Stimulated activated CD8-positive, alpha-beta memory T cell treated with anti-CD3 and anti-CD28 coated beads, Interleukin-4, amount 100 ng/mL, for 48 hours (primary cell): ENCODE measurements around the gene PTMS.

Source experiments
- DNase-seq: peaks from one replicate; pipeline ENCODE4 v3.0.0-alpha.2; 2020

The PTMS gene

GRCh38 chr12:6752921-6753771 is 13.0 kb upstream of the PTMS start, which contains the start of gene MLF2:
Gene MLF2, minus strand, starts transcription at chr12:6753141. Its CDS starts 807 bp downstream, at chr12:6752334.
- DNase-seq = peak; percentile 99

DNA sequence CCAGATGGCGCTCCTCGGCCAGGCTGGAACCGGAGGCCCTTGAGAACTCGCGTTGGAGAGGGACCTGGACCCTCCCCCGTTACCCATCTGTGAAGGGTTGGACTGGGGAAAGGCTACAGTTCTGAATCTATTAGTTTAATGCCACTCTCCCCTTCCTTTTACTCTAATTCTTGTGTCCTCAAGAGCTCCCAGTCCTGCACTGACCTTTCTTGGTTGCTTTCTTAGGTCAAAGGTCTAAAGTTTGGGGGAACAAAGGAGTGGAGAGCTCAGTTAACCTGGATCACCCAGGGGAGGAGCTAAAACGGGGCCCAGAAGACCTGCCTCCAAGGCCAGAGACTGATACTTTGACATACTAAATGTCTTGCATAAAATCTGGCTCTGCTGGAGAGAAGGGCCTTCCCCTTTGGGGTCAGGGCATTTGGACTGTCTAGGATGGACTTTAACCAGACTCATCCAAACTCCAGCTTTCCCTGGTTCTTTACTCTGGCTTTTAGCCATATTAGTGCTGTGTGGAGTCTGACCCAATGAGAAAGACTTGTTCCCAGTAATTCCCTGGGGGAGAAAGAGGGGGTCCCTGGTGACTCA is 12.3 kb upstream of the PTMS start:
- DNase-seq = no peak

GRCh38 chr12:6754411-6754810 is 11.8 kb upstream of the PTMS start:
- no peak for DNase-seq

DNA sequence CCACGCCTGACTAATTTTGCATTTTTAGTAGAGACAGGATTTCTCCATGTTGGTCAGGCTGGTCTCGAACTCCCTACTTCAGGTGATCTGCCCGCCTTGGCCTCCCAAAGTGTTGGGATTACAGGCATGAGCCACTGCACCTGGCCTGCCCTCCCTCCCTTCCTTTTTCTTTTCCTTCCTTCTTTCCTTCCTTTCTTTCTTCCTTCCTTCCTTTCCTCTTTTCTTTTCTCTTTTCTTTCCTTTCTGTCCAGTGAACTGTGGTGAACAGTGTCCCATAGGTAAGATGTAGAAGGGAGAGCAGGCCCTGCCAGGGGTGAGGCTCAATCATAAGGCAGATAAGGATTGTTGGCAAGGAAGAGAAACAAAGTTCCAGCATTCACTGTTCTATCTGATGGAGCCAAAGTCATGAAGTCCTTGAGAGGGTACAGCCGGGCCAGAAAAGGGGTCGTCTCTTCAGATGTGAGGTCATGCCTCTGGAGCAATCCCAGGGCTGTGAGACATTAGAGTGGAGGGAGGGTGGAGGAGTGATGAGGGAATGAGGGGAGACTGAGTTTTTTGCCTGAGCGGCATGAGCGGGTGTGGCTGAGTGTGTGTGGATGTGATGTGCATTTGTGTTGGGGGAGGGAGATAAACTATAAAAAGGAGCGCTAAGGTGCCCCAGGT is 9.0 kb upstream of the PTMS start:
- no peak for DNase-seq

DNA sequence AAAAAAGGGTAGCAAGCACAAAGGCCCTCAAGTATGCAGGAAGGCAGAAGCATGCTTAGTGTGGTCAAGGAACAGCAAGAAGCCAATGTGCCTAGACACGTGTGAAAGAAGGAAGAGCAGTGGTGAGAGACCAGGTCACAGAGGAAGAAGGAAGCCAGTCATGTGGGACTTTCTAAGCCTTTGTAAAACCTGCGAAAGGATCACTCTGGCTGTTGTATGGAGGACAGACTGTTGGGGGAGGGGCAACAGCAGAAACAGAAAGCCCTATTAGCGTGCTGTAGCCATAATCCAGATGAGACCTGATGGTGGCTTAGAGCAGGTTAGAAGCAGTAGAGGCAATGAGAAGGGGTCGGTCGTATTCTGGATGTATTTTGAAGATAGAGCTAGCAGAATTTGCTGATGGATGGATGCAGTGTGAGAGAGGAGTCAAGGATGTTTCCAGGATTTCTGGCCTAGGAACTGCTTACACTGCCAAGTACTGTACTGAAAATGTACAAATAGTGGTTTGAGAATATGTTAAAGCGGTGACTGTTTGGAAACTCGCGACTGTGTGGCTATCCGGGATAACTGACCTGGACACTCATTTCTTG is 7.6 kb upstream of the PTMS start:
- no peak for DNase-seq

GRCh38 chr12:6759741-6760140 is 6.4 kb upstream of the PTMS start:
- DNase-seq = no peak

- DNase-seq = no peak
Measured at GRCh38 chr12:6763380-6763779, 2.8 kb upstream of the PTMS start.

GRCh38 chr12:6764011-6764828 is 1.9 kb upstream of the PTMS start:
- DNase-seq = peak; percentile 69

DNA sequence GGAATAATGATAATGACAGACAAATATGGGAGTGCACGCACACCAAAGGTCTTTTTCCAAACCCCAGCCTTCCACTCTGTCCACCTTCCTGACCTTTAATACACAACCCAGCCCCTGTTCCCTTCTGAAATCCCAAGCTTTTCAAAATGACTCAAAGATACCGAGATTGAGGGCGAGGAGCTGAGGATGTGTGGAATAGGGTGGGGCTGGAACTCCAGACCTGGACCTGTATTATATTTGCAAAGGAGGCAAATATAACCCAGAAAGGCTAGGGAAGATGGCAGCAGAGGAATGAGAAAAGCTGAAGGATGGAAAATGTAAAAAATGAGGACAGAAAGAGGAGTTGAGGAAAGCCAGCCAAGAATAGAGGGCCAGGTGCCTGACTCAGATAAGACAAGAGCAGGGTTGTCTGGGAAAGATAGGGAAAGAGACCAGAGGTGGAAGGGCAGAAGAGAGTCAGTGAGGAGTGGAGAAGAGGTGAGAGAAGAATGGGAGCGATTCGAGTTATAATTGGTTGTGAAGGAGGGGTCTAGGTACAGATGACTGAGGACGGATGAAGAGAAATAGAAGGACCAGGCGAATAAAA is 1.0 kb upstream of the PTMS start:
- DNase-seq = no peak

GRCh38 chr12:6766651-6767349 is 637 bp downstream of the PTMS start:
- peak; percentile 75 for DNase-seq

- no peak for DNase-seq
Measured at GRCh38 chr12:6767353-6768319, 1.5 kb downstream of the PTMS start.

DNA sequence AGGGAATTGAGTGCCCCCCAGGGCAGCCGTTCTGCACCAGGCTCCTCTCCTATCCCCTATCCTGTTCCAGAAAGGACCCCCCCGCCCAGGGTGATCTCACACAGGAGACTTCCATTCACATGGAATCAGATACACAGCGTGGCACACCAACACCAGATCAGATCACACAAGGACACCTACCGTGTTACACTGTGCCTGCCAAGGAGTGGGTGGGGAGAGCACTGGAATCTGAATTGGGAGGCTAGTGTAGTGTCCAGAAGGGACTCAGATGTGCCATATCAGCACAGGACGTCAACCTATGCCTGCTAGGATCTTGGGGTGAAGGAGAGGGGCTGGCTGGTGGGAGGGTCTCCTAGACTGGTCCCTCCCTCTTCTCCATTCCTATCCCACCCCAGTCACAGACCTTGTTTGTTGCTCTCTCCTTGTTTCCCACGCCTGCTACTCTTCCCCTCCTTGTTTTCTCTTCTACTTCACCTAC is 2.3 kb downstream of the PTMS start:
- DNase-seq = no peak

GRCh38 chr12:6768990-6769389 is 2.8 kb downstream of the PTMS start:
- DNase-seq = no peak

DNA sequence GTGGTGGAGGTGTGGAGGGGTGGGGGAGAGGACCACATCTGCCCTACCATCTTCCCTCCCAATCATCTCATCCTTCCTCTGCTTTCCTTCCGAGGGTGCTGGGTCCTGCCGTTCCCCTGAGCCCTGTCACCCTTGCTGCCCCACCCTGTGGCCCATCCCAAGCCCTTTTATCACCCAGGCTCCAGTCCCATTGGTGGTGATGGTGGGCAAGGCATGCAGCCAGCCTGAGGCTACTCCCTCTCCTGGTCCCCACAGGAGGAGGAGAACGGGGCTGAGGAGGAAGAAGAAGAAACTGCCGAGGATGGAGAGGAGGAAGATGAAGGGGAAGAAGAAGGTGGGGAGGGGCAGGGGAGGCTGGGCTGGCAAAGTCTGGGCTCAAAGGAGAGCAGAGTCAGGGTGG is 3.5 kb downstream of the PTMS start:
- DNase-seq = no peak

DNA sequence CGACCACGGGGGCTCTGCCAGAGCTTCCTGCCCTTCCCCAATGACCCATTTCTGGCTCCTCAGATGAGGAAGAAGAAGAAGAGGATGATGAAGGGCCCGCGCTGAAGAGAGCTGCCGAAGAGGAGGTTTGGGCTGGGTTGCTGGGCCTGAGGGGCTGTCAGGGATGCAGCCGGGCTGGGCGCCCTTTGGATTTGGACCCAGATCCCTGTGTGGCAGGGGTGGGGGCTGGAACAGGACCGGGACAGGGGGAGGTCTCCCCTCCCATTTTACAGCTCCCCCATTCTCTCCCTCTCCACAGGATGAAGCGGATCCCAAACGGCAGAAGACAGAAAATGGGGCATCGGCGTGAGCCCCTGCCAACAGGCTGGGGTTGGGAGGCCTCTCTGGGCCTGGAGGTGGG is 3.9 kb downstream of the PTMS start:
- DNase-seq = no peak

DNA sequence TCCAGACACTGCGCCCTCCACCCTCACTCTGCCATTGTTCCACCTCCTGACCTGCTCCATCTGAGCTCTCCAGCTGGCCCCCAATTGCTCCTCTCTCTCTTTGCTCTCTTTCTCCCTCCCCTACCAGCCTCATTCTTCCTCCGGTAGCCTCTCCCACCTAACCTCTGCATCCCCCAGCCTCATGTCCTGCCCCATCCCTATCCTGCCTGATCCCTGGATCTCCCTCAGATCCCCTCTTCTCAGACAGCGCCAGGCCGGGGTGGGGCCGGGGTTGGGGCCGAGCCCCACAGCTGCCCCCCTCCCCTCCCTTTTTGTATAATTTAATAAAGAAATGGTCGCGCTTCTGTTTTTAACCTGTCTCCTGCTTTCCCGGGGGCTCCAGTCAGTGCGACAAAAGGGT is 4.4 kb downstream of the PTMS start:
- DNase-seq = no peak

- no peak for DNase-seq
Measured at GRCh38 chr12:6771091-6771495, 4.9 kb downstream of the PTMS start.

DNA sequence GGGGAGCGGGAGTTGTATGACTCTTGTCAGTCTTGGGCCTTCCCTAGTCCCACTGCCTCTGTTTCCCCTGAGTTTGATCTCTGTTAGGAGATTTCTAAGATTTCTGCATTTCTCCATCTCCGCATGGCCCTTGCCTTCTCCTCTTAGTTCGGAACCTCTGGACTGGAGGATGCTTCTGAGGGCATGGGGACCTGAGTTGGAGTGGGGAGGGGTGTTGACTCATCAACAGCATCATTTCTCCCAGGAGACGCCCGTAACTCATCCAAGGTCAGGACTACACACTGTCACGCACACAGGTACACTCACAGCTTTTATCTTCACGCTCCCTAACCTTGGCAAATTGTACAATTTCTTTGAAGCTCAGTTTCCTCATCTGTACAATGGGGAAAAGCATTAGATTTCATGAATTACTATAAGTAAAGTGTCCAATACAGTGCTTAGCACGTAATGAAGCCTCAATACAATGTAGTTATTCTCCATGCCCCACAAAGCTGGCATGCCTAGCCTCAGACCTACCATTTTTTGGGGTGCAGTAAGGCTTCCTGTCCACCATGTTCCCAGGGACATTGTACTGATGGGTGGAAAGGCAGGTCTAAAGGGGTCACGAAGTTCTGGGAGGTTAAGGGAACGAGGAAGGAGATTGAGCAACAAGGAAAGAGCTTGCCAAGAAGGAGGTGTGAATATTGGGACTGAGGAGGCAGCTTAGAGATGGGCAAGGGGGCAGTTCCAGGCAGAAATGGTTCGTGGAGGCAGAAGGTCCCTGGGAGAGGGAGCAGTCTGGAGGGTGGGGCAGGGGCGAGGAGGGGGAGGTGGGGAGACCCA is 5.6 kb downstream of the PTMS start:
- DNase-seq = no peak

- DNase-seq = peak; percentile 86
Measured at GRCh38 chr12:6772331-6772695, 6.2 kb downstream of the PTMS start, which contains the start of gene LAG3. Gene LAG3, plus strand, starts transcription at chr12:6772520. Its CDS starts 333 bp downstream, at chr12:6772853.
